NK-92 treated with Interleukin-12 subunit alpha and Interleukin-12 subunit beta, amount 100 ng/mL, for 24 hours (cell line): ENCODE results near the gene XRCC1.
A peak's percentile ranks its signal among the peaks of the same experiment; 100 is the strongest.
"Not testable (repeated sequence)": the region's sequence is repeated elsewhere in the genome, so short reads cannot be mapped to it uniquely, and the experiment has no call there.

Experiments
- DNase-seq: peaks from one replicate; lab custom pipeline; 2025; lab: John Stamatoyannopoulos, UW

The XRCC1 gene

GRCh38 chr19:43575156-43575950, at the start of gene XRCC1, which contains the start of gene PINLYP:
Gene XRCC1, minus strand, starts transcription at chr19:43575527. Its CDS starts 69 bp downstream, at chr19:43575458.
Gene PINLYP, plus strand, starts transcription at chr19:43575801. Its CDS starts 1,391 bp downstream, at chr19:43577192.
- peak; percentile 94 for DNase-seq

- no peak for DNase-seq
Measured at GRCh38 chr19:43624933-43625332, 49.6 kb upstream of the XRCC1 start.

GRCh38 chr19:43623889-43624670, 48.8 kb upstream of the XRCC1 start:
- no peak for DNase-seq

- no peak for DNase-seq
Measured at GRCh38 chr19:43622956-43623355, 47.6 kb upstream of the XRCC1 start.

GRCh38 chr19:43622070-43622469, 46.7 kb upstream of the XRCC1 start:
- no peak for DNase-seq

GRCh38 chr19:43620061-43621001, 45.0 kb upstream of the XRCC1 start:
- no peak for DNase-seq

- DNase-seq, result peak; percentile 88
Measured at GRCh38 chr19:43619262-43620060, 44.1 kb upstream of the XRCC1 start, which contains the start of gene ZNF428. Gene ZNF428, minus strand, starts transcription at chr19:43619629. Its CDS starts 5,325 bp downstream, at chr19:43614304.

GRCh38 chr19:43618921-43619261, 43.6 kb upstream of the XRCC1 start:
- DNase-seq, result peak; percentile 74

GRCh38 chr19:43616954-43617353, 41.6 kb upstream of the XRCC1 start:
- no peak for DNase-seq

- DNase-seq, result no peak
Measured at GRCh38 chr19:43616306-43616705, 41.0 kb upstream of the XRCC1 start.

GRCh38 chr19:43612374-43612773, 37.0 kb upstream of the XRCC1 start:
- no peak for DNase-seq

GRCh38 chr19:43611788-43612187, 36.5 kb upstream of the XRCC1 start, which contains the start of gene SRRM5:
Gene SRRM5, plus strand, starts transcription at chr19:43612088. Its CDS starts 34 bp downstream, at chr19:43612122.
- no peak for DNase-seq

- no peak for DNase-seq
Measured at GRCh38 chr19:43610493-43610892, 35.2 kb upstream of the XRCC1 start.

- no peak for DNase-seq
Measured at GRCh38 chr19:43609872-43610271, 34.5 kb upstream of the XRCC1 start.

GRCh38 chr19:43607238-43608205, 32.2 kb upstream of the XRCC1 start:
- DNase-seq, result no peak

GRCh38 chr19:43606569-43607229, 31.4 kb upstream of the XRCC1 start:
- no peak for DNase-seq

GRCh38 chr19:43605875-43606568, 30.7 kb upstream of the XRCC1 start:
- no peak for DNase-seq

GRCh38 chr19:43600326-43600725, 25.0 kb upstream of the XRCC1 start:
- not testable (repeated sequence) for DNase-seq
